ENCODE results near the gene KLK15. TPM values are rescaled to one million over a fixed set of nuclear protein-coding genes. Genes with fewer than 3 reads are reported as not detected.

Gene KLK15
- total and polyA plus RNA-seq, 2 of the 8 experiments (the other 6 are each of a cell fraction or from before 2014, with no cell fraction given): not detected

DNA sequence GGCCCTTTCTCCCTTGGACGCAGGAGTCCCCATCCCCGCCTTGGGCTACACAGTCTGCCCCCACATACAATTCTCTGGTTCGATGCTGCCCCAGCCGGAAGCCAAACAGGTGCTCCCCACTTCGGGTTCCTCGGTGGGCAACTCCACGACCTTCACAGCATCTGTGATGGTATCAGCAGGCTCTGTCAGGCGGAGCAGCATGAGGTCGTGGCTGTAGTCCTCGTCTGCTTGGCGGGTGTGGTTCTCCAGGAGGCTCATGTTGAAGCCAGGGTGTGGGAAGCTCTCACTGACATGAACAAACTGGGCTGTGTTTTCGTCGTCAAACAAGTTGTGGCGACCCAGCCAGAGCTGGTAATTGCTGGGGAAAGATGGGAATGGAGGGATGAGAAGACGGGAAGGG, 13.3 kb downstream of the KLK15 start:
- Histone ChIP-seq H3K14ac (ENCODE audit: insufficient read length) (no peak overlapping the region), H2BK5ac (ENCODE audit: low read depth, low read length) (no peak overlapping the region), H2BK120ac (replicated peaks; ENCODE audit: low read depth, low read length) (no peak overlapping the region), H2AFZ (ENCODE audit: low read length) (no peak overlapping the region), H3K56ac (replicated peaks; ENCODE audit: insufficient read length, low read depth, low read length) (no peak overlapping the region), H3K79me1 (ENCODE audit: low read depth, low read length) (no peaks in the 10 kb centered on the region), H4K8ac (ENCODE audit: extremely low read depth, insufficient read depth, low read length) (no peak overlapping the region), H2BK20ac (ENCODE audit: low read length) (0 out of 2 replicates have a peak overlapping the region, but pooled peaks have one; percentile 48), H3K18ac (ENCODE audit: extremely low read depth, low read length) (no peak overlapping the region), H3K9ac (replicated peaks in 1 of 4; ENCODE audit: extremely low read depth in 1 of 4, low read depth in 3 of 4, low read length in 3 of 4) (no peak overlapping the region), H3K79me2 (ENCODE audit: control insufficient read depth in 1 of 2, insufficient read depth in 2 of 2, low read length in 2 of 2) (no peaks in the 10 kb centered on the region), H4K91ac (replicated peaks; ENCODE audit: insufficient read length, low read length) (peak overlapping the region; percentile 16), H4K20me1 (replicated peaks in 1 of 2; ENCODE audit: control insufficient read depth in 1 of 2, insufficient read depth in 2 of 2, low read length in 2 of 2) (peaks cover 0 to 2% of the 10 kb centered on the region in 2 experiments), H3K27ac (ENCODE audit: low read depth, low read length) (no peak overlapping the region), H3K36me3 (ENCODE audit: control insufficient read depth in 2 of 4, insufficient read depth in 4 of 4, low read length in 3 of 4) (no peaks in the 10 kb centered on the region), H3K4me3 (ENCODE audit: extremely low read depth in 1 of 4, insufficient read depth in 2 of 4, low read depth in 3 of 4, low read length in 4 of 4) (peak overlapping the region; percentile 22 to 52 (median 29); a peak in 5 of 8 replicates), H2BK15ac (ENCODE audit: low read length) (peak overlapping the region; percentile 93; the same call in 1 of the 2 replicates), H3K4me2 (ENCODE audit: insufficient read depth in 1 of 2, low read depth in 2 of 2, low read length in 2 of 2) (peak overlapping the region; percentile 76 to 94), H2AK5ac (ENCODE audit: low read depth, low read length) (no peak overlapping the region), H3K9me3 (ENCODE audit: insufficient read depth in 2 of 2, low read depth in 1 of 2, low read length in 1 of 2) (no peaks in the 10 kb centered on the region), H2BK12ac (ENCODE audit: low read depth, low read length) (0 out of 2 replicates have a peak overlapping the region, but pooled peaks have one; percentile 43), H3K4ac (replicated peaks; ENCODE audit: insufficient read length, low read depth, low read length) (no peak overlapping the region), H3K27me3 (replicated peaks in 1 of 4; ENCODE audit: control insufficient read depth in 3 of 4, extremely low read depth in 1 of 4, insufficient read depth in 3 of 4, low read length in 3 of 4) (peaks cover 9 to 37% (median 32%) of the 10 kb centered on the region in 4 experiments), H4K5ac (ENCODE audit: insufficient read length, low read depth, low read length) (no peak overlapping the region), H3K23me2 (ENCODE audit: low read depth, low read length) (peaks cover 17% of the 10 kb centered on the region), H3K23ac (ENCODE audit: insufficient read length) (no peak overlapping the region), H3K4me1 (replicated peaks in 1 of 4; ENCODE audit: control insufficient read depth in 3 of 4, insufficient read depth in 4 of 4, low read length in 3 of 4) (peaks cover 5 to 26% (median 20%) of the 10 kb centered on the region in 4 experiments)
- WGBS, 2 experiments (ENCODE audit: extremely low coverage in 1 of 2, insufficient coverage in 1 of 2, insufficient read length in 1 of 2, insufficient replicate concordance in 2 of 2, low coverage in 1 of 2, low lambda C conversion rate in 2 of 2, missing lambda C conversion rate in 1 of 2): 22% methylated on average over 13 of the region's 15 CpGs; no CpG with 5 or more reads in 1 of the 2 experiments
- DNase-seq (ENCODE audit: low read depth in 1 of 2, low spot score in 2 of 2) (peak in 1 of 2 experiments; percentile 61), FAIRE-seq (no peak)
- CTCF ChIA-PET (ENCODE audit: partially characterized antibody): interaction anchor here (0.6 to 2.1 kb wide), 4 partner anchors 10 to 105 kb away, joined by 3 to 6 read pairs (median 4); no protein-coding TSS in a partner anchor
- POLR2A ChIA-PET (ENCODE audit: partially characterized antibody): interaction anchor here (0.6 to 14.4 kb wide), 5 partner anchors 9 to 95 kb away, joined by 3 to 275 read pairs (median 4); partner anchors contain the start of gene KLK2
- TF ChIP-seq ASH2L (IDR thresholded peaks at IDR 0.05; ENCODE audit: low read length): no peak
- peak; percentile 80 for TF ChIP-seq E2F6 (IDR thresholded peaks at IDR 0.05)
- no peak for TF ChIP-seq TAF1 (IDR thresholded peaks at IDR 0.05; ENCODE audit: low read depth, low read length)
- TF ChIP-seq SIX5 (IDR thresholded peaks at IDR 0.05; ENCODE audit: low read depth, low read length): no peak
- no peak for TF ChIP-seq POLR2A (IDR thresholded peaks at IDR 0.05; ENCODE audit: control extremely low read depth in 1 of 2, low read depth in 2 of 2, low read length in 2 of 2)
- TF ChIP-seq EZH2 (IDR thresholded peaks at IDR 0.05; ENCODE audit: low read depth, low read length, severe bottlenecking): peak; percentile 23
- TF ChIP-seq SP1 (IDR thresholded peaks at IDR 0.05; ENCODE audit: low read depth, low read length): no peak
- no peak for TF ChIP-seq RFX5 (IDR thresholded peaks at IDR 0.05; ENCODE audit: borderline replicate concordance, low read depth, low read length)
- TF ChIP-seq SIRT6 (IDR thresholded peaks at IDR 0.05; ENCODE audit: low read length): no peak
- TF ChIP-seq, protein P1, sequence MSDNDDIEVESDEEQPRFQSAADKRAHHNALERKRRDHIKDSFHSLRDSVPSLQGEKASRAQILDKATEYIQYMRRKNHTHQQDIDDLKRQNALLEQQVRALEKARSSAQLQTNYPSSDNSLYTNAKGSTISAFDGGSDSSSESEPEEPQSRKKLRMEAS (IDR thresholded peaks at IDR 0.05): peak; percentile 78
- TF ChIP-seq CBX5 (IDR thresholded peaks at IDR 0.05; ENCODE audit: low read depth, low read length): no peak
- no peak for TF ChIP-seq KDM1A (IDR thresholded peaks at IDR 0.05; ENCODE audit: borderline replicate concordance, low read length)
- peak; percentile 33 for TF ChIP-seq RNF2 (IDR thresholded peaks at IDR 0.05; ENCODE audit: borderline replicate concordance, low read depth, low read length, missing control alignments, poor library complexity, severe bottlenecking)

Data from H1 (cell line).